GM18867 (cell line): ENCODE data around the gene DTYMK.

Source experiments
- ATAC-seq: cut with Tn5 transposase; IDR thresholded peaks from one replicate; pipeline ENCODE4 v1.9.1; 2021; ENCODE audit warnings: mild to moderate bottlenecking, moderate library complexity; ENCODE audit not compliant: unreplicated experiment

Gene DTYMK

DNA sequence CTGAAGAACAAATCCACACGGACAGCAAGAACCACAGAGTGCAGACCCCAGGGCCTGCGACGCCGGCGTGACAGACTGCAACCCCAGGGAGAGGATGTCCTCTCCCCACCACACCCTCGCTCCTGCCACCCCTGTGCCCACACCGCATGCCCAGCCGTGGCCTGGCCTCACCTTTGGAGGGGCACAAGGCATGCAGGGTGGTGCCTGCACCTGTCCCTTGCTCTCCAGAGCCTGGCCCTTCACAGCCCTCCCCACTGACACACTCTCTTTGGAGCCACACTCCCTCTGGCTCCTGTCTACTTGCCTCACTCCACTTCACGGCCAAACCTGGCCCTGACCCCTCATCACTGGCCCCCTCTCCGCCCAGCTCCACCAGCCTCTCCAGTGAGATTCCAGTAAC, 58.9 kb downstream of the DTYMK start:
- no peak for ATAC-seq
